MV-4-11 (cell line): ENCODE measurements around the gene MFNG.
A peak's percentile ranks its signal among the peaks of the same experiment; 100 is the strongest.

ENCODE experiments used
- DNase-seq: peaks from one replicate; lab custom pipeline; 2025; lab: John Stamatoyannopoulos, UW

The MFNG gene

GRCh38 chr22:37492428-37493344 is 6.5 kb upstream of the MFNG start:
- DNase-seq: peak; percentile 78

GRCh38 chr22:37491559-37492427 is 5.6 kb upstream of the MFNG start:
- DNase-seq: no peak

- DNase-seq: no peak
Measured at GRCh38 chr22:37491106-37491505, 4.9 kb upstream of the MFNG start.

- no peak for DNase-seq
Measured at GRCh38 chr22:37489983-37490382, 3.8 kb upstream of the MFNG start.

- no peak for DNase-seq
Measured at GRCh38 chr22:37488337-37489135, 2.4 kb upstream of the MFNG start.

- DNase-seq: peak; percentile 56
Measured at GRCh38 chr22:37487571-37487970, 1.4 kb upstream of the MFNG start.

GRCh38 chr22:37487129-37487528 is 945 bp upstream of the MFNG start:
- DNase-seq: no peak

GRCh38 chr22:37485395-37486223 is 575 bp downstream of the MFNG start:
- DNase-seq: no peak

- peak; percentile 92 for DNase-seq
Measured at GRCh38 chr22:37484480-37485394, 1.4 kb downstream of the MFNG start.

- no peak for DNase-seq
Measured at GRCh38 chr22:37483050-37483449, 3.1 kb downstream of the MFNG start.

- no peak for DNase-seq
Measured at GRCh38 chr22:37482244-37482643, 3.9 kb downstream of the MFNG start.

GRCh38 chr22:37481347-37481907 is 4.8 kb downstream of the MFNG start:
- DNase-seq: no peak

GRCh38 chr22:37480387-37481346 is 5.5 kb downstream of the MFNG start:
- no peak for DNase-seq

- DNase-seq: no peak
Measured at GRCh38 chr22:37479196-37479595, 7.0 kb downstream of the MFNG start.

GRCh38 chr22:37476389-37477329 is 9.5 kb downstream of the MFNG start:
- DNase-seq: no peak

- DNase-seq: no peak
Measured at GRCh38 chr22:37474447-37475090, 11.6 kb downstream of the MFNG start.

- DNase-seq: no peak
Measured at GRCh38 chr22:37473437-37473946, 12.7 kb downstream of the MFNG start.
